ENCODE results near the gene GFOD2. TPM values are rescaled to one million over a fixed set of nuclear protein-coding genes. Genes with fewer than 3 reads are reported as not detected.

The GFOD2 gene
- total and polyA plus RNA-seq, 2 of the 13 experiments (the other 11 are each of a cell fraction or from before 2014, with no cell fraction given): 11.1 to 17.2 TPM

DNA sequence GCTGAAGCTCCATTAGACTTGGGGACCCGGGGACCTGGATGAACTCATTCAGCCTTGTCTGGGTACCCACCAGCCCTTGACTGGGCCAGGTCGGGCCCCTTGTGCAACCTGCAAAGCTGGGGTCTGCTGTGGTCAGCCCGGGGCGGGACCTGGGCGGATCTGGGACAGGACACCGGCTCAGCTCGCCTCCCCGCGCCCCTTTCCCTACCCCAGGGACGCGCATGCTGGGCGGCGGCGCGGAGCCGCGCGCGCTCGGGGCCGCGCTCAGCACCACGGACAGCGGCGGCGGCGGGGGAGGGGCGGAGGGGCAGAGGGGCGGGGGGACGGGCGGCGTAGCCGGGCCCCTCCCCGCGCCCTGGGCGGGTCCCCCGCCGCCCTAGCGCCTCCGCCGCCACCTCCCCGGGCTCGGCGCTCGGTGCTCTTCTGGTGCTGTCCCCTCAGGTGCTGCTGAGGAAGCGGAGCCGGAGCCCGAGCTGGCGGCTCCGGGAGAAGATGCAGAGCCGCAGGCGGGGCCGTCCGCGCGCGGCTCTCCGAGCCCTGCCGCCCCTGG, 66.5 kb downstream of the GFOD2 start (continued):
- no peak for TF ChIP-seq TOPORS (CRISPR knock-in tag; IDR thresholded peaks at IDR 0.05)
- no peak for TF ChIP-seq ELF1 (CRISPR knock-in tag; IDR thresholded peaks at IDR 0.05)
- TF ChIP-seq MATR3 (CRISPR knock-in tag; IDR thresholded peaks at IDR 0.05): no peak
- TF ChIP-seq, protein P1, sequence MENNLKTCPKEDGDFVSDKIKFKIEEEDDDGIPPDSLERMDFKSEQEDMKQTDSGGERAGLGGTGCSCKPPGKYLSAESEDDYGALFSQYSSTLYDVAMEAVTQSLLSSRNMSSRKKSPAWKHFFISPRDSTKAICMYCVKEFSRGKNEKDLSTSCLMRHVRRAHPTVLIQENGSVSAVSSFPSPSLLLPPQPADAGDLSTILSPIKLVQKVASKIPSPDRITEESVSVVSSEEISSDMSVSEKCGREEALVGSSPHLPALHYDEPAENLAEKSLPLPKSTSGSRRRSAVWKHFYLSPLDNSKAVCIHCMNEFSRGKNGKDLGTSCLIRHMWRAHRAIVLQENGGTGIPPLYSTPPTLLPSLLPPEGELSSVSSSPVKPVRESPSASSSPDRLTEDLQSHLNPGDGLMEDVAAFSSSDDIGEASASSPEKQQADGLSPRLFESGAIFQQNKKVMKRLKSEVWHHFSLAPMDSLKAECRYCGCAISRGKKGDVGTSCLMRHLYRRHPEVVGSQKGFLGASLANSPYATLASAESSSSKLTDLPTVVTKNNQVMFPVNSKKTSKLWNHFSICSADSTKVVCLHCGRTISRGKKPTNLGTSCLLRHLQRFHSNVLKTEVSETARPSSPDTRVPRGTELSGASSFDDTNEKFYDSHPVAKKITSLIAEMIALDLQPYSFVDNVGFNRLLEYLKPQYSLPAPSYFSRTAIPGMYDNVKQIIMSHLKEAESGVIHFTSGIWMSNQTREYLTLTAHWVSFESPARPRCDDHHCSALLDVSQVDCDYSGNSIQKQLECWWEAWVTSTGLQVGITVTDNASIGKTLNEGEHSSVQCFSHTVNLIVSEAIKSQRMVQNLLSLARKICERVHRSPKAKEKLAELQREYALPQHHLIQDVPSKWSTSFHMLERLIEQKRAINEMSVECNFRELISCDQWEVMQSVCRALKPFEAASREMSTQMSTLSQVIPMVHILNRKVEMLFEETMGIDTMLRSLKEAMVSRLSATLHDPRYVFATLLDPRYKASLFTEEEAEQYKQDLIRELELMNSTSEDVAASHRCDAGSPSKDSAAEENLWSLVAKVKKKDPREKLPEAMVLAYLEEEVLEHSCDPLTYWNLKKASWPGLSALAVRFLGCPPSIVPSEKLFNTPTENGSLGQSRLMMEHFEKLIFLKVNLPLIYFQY (CRISPR knock-in tag; IDR thresholded peaks at IDR 0.05; ENCODE audit: borderline replicate concordance): 0 out of 2 replicates have a peak, but pooled peaks have one; percentile 40
- TF ChIP-seq, protein P2, sequence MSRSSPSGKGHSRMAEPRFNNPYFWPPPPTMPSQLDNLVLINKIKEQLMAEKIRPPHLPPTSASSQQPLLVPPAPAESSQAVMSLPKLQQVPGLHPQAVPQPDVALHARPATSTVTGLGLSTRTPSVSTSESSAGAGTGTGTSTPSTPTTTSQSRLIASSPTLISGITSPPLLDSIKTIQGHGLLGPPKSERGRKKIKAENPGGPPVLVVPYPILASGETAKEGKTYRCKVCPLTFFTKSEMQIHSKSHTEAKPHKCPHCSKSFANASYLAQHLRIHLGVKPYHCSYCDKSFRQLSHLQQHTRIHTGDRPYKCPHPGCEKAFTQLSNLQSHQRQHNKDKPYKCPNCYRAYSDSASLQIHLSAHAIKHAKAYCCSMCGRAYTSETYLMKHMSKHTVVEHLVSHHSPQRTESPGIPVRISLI (CRISPR knock-in tag; IDR thresholded peaks at IDR 0.05; ENCODE audit: borderline replicate concordance): no peak
- no peak for TF ChIP-seq BHLHE40 (IDR thresholded peaks at IDR 0.05; ENCODE audit: low read length)
- no peak for TF ChIP-seq ATF7-NPFF (CRISPR knock-in tag; IDR thresholded peaks at IDR 0.05; ENCODE audit: low read depth)
- no peak for TF ChIP-seq RFX3 (CRISPR knock-in tag; IDR thresholded peaks at IDR 0.05)
- peak; percentile 71; the same call in 1 of the 2 replicates for TF ChIP-seq ZNF563 (CRISPR knock-in tag; IDR thresholded peaks at IDR 0.05)
- 0 out of 2 replicates have a peak, but pooled peaks have one; percentile 56 for TF ChIP-seq ZNF75D (CRISPR knock-in tag; IDR thresholded peaks at IDR 0.05; ENCODE audit: borderline replicate concordance)
- peak; percentile 51; the same call in 1 of the 2 replicates for TF ChIP-seq ZNF709 (CRISPR knock-in tag; IDR thresholded peaks at IDR 0.05)
- TF ChIP-seq MBNL3 (CRISPR knock-in tag; conservative IDR thresholded peaks at IDR 0.05): no peak
- TF ChIP-seq MTF2 (CRISPR knock-in tag; IDR thresholded peaks at IDR 0.05; ENCODE audit: borderline replicate concordance): no peak
- TF ChIP-seq MEF2D (CRISPR knock-in tag; IDR thresholded peaks at IDR 0.05): no peak
- TF ChIP-seq SMAD3 (CRISPR knock-in tag; IDR thresholded peaks at IDR 0.05): no peak
- no peak for TF ChIP-seq MED1 (CRISPR knock-in tag; IDR thresholded peaks at IDR 0.05)
- TF ChIP-seq NFYB (CRISPR knock-in tag; IDR thresholded peaks at IDR 0.05): no peak
- TF ChIP-seq, protein P3, sequence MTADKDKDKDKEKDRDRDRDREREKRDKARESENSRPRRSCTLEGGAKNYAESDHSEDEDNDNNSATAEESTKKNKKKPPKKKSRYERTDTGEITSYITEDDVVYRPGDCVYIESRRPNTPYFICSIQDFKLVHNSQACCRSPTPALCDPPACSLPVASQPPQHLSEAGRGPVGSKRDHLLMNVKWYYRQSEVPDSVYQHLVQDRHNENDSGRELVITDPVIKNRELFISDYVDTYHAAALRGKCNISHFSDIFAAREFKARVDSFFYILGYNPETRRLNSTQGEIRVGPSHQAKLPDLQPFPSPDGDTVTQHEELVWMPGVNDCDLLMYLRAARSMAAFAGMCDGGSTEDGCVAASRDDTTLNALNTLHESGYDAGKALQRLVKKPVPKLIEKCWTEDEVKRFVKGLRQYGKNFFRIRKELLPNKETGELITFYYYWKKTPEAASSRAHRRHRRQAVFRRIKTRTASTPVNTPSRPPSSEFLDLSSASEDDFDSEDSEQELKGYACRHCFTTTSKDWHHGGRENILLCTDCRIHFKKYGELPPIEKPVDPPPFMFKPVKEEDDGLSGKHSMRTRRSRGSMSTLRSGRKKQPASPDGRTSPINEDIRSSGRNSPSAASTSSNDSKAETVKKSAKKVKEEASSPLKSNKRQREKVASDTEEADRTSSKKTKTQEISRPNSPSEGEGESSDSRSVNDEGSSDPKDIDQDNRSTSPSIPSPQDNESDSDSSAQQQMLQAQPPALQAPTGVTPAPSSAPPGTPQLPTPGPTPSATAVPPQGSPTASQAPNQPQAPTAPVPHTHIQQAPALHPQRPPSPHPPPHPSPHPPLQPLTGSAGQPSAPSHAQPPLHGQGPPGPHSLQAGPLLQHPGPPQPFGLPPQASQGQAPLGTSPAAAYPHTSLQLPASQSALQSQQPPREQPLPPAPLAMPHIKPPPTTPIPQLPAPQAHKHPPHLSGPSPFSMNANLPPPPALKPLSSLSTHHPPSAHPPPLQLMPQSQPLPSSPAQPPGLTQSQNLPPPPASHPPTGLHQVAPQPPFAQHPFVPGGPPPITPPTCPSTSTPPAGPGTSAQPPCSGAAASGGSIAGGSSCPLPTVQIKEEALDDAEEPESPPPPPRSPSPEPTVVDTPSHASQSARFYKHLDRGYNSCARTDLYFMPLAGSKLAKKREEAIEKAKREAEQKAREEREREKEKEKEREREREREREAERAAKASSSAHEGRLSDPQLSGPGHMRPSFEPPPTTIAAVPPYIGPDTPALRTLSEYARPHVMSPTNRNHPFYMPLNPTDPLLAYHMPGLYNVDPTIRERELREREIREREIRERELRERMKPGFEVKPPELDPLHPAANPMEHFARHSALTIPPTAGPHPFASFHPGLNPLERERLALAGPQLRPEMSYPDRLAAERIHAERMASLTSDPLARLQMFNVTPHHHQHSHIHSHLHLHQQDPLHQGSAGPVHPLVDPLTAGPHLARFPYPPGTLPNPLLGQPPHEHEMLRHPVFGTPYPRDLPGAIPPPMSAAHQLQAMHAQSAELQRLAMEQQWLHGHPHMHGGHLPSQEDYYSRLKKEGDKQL (CRISPR knock-in tag; IDR thresholded peaks at IDR 0.05; ENCODE audit: low read depth): no peak
